ENCODE results near the gene CASP12.

DNA sequence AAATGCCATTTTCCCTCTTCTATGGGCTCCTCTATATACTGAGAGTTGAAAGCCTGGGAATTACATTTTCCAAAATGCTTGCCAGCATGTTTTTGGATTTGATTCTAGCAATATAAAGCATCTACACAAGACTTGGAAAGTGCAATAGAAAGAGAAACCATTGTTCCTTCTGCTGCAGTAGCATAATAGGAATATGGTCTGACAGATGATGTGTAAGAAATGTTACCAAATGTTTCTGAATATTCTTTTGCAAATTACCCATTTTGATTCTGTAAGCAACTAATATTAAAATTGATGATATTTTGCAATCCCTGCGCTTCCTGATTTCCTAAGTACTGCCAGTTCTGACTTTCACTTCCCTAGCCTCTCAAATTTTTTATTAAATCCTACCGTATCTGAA, 61.6 kb downstream of the CASP12 start:
- TF ChIP-seq TAF1 (IDR thresholded peaks at IDR 0.05; ENCODE audit: low read depth, low read length) (no peak), POLR2A (IDR thresholded peaks at IDR 0.05; ENCODE audit: low read depth, low read length) (no peak), SPI1 (IDR thresholded peaks at IDR 0.05; ENCODE audit: low read depth, low read length) (no peak), POLR2AphosphoS5 (IDR thresholded peaks at IDR 0.05; ENCODE audit: low read depth, low read length) (no peak), POU2F2 (IDR thresholded peaks at IDR 0.05; ENCODE audit: low read depth, low read length) (no peak)

All from GM12891 (cell line).